IPS-18c (cell line): ENCODE results near the gene PTPN12.
"Not testable (repeated sequence)": the region's sequence is repeated elsewhere in the genome, so short reads cannot be mapped to it uniquely, and the experiment has no call there.

Source experiments
- H3K4me3 ChIP-seq: 2 replicates; pipeline ENCODE4 v1.7.0; 2013; ENCODE audit warnings: low read depth, mild to moderate bottlenecking, low read length, moderate library complexity; ENCODE audit not compliant: insufficient read depth
- H3K9me3 ChIP-seq: one replicate; pipeline ENCODE4 v1.6.1; 2013; ENCODE audit warnings: mild to moderate bottlenecking, low read length, moderate library complexity; ENCODE audit not compliant: control insufficient read depth, insufficient read depth

The PTPN12 gene

DNA sequence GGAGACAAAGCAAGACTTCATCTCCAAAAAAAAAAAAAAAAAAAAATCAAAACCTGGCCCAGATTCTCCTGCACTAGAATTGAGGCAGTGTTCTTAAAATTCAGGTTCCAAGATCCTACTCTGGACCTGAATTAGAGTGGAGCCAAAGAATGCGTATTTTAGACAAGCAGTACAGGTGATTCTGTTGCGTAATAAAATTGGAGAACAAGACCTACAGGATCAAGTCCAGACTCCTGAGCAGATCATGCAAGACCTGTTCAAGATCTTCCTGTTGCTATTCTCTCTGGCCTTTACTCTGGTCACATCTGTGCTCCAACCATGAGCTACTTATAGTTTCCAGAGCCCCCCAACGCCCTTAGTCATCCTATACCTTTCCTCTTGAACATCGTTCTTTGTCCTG is 107.7 kb downstream of the PTPN12 start:
- Histone ChIP-seq H3K9me3 (no peaks in the 10 kb centered on the region), H3K4me3 (no peak overlapping the region)

DNA sequence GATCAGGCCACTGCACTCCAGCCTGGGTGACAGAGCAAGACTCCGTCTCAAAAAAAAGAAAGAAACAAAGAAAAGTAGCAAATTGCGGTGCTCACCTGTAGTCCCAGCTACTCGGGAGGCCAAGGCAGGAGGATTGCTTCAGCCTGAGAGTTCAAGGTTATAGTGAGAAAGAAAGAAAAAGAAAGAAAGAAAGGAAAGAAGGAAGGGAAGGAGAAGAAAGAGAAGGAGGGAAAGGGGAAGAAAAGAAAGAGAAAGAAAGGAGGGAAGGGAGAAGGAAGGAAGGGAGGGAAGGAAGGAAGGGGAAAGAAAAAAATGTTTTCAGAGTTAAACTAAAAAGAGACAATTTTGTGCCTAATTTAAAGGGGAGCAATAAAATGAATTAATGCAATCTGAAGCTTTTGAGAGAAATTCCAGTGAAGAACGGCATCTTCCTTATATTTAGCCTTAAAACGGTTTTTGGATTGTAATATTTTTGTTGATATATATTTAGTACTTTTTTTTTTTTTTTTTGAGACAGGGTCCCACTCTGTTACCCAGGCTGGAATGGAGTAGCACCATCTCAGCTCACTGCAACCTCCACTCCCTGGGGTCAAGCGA is 111.7 kb downstream of the PTPN12 start:
- Histone ChIP-seq H3K4me3 (no peak overlapping the region), H3K9me3 (peaks cover 2% of the 10 kb centered on the region)

- peaks cover 2% of the 10 kb centered on the region for H3K9me3 ChIP-seq
- no peak overlapping the region for H3K4me3 ChIP-seq
Observed at GRCh38 chr7:77649716-77650349, 112.7 kb downstream of the PTPN12 start.

DNA sequence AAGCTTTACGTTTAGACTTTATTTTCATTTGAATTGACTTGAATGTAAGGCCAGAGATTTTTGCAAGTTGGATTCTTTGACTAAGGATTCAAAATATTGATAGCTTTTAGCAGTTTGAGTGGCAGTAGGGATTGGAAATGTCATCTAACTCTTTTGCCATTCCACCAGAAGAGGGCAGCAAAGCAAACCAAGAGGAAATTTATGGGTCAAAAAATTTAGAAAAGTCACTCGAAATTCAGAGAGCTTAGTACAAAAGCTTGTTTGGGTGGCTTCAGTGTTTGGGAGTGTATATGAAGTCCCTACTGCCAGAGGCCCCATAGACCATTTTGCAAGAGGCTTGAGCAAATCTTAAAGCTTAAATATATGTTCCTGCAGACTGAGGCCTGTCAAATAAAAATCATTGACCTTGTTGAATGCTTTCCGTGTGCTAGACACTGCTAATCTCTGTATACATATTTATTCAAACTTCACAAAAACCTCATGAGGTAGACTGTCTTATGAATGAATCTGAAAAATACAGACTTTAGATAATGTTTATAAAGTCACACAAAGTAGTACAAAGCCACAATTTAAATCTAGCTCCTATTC is 114.6 kb downstream of the PTPN12 start:
- H3K4me3 ChIP-seq: no peak overlapping the region
- peaks cover 2% of the 10 kb centered on the region for H3K9me3 ChIP-seq

GRCh38 chr7:77652826-77653225 is 115.7 kb downstream of the PTPN12 start:
- H3K4me3 ChIP-seq, H3K9me3 ChIP-seq: not testable (repeated sequence)

DNA sequence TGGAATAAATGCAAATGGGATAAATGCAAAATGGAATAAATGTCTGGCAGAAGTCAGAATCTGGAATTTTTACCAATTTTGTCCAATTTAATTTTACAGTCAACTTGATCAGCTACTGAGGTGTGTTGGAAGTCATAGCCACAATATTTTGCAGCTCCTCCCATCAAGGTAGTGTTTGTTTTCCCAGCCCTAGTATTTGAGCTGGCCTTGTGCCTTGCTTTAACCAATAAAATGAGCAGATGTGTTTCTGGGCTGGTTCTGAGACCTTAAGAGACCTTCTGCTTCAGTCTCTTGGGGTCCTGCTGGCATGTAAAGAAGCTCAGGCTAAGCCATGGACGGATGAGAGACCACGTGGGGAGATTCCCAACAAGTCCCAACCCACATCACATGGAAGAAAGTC is 116.5 kb downstream of the PTPN12 start:
- peaks cover 2% of the 10 kb centered on the region for H3K9me3 ChIP-seq
- H3K4me3 ChIP-seq: no peak overlapping the region

GRCh38 chr7:77655356-77655755 is 118.3 kb downstream of the PTPN12 start:
- peaks cover 2% of the 10 kb centered on the region for H3K9me3 ChIP-seq
- H3K4me3 ChIP-seq: no peak overlapping the region

- no peak overlapping the region for H3K4me3 ChIP-seq
- H3K9me3 ChIP-seq: peaks cover 2% of the 10 kb centered on the region
Observed at GRCh38 chr7:77655836-77656455, 118.9 kb downstream of the PTPN12 start.

DNA sequence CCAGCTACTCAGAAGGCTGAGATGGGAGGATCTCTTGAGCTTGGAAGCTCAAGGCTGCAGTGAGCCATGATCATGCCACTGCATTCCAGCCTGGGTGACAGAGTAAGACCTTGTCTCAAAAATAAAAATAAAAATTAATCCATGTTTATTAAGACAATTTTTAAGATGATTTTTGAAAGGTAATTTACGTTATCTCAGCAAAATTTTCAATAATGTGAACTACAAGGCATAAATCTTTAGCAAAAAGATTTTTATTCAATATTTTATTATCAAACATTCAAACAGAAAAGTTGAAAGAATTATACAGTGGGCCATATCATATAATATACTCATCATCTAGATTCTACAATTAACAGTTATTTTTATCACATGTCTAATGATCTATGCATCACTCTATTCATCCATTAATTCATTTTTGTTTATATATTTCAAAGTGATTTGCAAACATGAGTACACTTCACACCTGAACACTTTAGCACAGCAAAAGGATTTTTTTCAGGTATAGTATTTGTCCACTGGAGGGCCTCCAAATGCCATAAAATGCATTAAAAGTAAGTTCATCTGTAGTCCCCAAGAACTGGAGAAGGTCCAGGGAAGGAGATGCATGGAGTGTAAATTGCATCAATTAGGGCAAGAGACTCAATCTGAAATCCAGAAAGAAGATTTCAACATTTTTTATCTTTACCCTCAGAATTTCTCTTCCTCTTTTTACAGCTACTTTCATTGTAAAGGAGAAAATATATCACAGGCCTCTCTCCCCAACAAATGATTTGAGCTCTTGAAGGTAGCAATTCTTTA is 120.5 kb downstream of the PTPN12 start:
- Histone ChIP-seq H3K4me3 (no peak overlapping the region), H3K9me3 (peaks cover 2% of the 10 kb centered on the region)

- H3K4me3 ChIP-seq: no peak overlapping the region
Observed at GRCh38 chr7:77658928-77659327, 121.8 kb downstream of the PTPN12 start.

GRCh38 chr7:77661816-77662215 is 124.7 kb downstream of the PTPN12 start:
- Histone ChIP-seq H3K9me3 (no peaks in the 10 kb centered on the region), H3K4me3 (no peak overlapping the region)

More at GRCh38 chr7:77658928-77659327, 121.8 kb downstream of the PTPN12 start:
- no peaks in the 10 kb centered on the region for H3K9me3 ChIP-seq

GRCh38 chr7:77662869-77663268 is 125.8 kb downstream of the PTPN12 start:
- no peaks in the 10 kb centered on the region for H3K9me3 ChIP-seq
- H3K4me3 ChIP-seq: no peak overlapping the region

DNA sequence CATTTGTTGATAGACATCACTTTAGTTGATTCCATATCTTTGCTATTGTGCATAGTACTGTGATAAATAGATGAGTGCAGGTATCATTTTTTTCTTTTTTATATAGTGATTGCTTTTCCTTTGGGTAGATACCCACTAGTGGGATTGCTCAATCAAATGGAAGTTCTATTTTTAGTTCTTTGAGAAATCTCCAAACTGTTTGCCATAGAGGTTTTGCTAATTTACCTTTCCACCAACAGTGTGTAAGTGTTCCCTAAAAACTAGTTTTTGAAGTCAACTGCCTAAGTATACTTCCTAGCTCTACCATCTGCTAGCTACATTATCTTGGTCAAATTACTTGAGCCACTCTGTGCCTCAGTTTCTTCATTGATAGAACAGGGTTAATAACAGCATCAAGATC is 127.6 kb downstream of the PTPN12 start:
- Histone ChIP-seq H3K9me3 (no peaks in the 10 kb centered on the region), H3K4me3 (no peak overlapping the region)

GRCh38 chr7:77665161-77665560 is 128.1 kb downstream of the PTPN12 start:
- Histone ChIP-seq H3K4me3 (no peak overlapping the region), H3K9me3 (no peaks in the 10 kb centered on the region)

DNA sequence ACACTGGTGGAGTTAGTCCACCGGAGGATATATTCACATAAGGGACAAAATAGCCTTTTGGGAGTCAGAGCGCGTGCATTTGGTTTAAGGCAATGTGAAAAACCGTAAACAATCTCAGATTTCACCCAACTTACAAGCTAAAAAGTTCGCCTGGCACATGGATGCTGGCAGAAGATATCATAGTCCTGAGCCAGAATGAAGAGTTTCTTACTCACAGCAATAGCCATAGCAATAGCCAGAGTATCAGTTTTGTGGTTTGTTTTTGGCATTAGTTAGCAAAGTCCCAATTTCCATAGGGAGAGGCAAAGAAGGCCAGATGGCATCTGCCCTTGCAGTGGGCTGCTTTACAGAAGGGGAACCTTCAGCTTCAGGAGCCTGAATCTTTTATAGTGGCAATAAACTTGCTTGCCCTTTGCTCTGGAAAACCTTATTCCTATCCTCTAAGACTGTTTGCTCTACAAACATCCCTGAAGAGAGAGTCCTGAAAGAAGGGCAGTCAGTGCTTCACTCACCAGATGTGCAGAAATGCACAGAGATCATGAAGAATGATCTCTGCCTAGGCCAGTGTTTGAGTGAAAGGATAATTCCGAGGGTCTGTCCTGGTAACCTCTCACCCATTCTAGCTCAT is 130.5 kb downstream of the PTPN12 start:
- no peak overlapping the region for H3K4me3 ChIP-seq
- no peaks in the 10 kb centered on the region for H3K9me3 ChIP-seq

DNA sequence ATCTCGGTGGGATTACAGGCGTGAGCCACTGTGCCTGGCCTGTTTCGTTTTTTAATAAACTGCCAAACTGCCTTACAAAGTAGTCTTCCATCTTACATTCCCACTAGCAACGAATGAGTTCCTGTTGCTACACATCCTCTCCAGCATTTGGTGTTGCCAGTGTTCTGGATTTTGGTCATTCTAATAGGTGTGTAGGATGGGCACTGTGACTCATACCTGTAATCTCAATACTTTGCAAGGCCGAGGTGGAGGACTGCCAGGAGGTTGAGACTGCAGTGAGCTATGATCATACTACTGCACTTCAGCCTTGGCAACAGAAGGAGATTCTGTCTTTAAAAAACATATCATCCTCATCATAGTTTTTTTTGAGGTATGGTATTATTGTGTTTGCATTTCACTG is 137.8 kb downstream of the PTPN12 start:
- Histone ChIP-seq H3K9me3 (no peaks in the 10 kb centered on the region), H3K4me3 (no peak overlapping the region)

DNA sequence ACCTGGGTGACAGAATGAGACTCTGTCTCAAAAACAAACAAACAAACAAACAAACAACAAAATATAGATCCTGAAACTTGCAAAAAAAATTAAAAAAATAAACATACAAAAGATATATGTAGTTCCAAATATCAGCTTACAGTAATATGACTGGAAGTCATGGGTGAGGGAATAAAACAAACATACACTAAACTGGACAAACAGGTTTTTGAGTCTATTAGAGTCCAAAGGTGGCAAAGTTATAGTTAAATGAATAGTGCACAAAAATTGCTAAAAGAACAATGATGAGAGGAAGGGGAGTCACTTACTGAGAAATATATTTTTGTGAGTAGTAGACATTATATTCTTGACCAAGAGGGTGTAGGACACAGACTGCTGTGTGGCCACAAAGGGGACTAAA is 142.5 kb downstream of the PTPN12 start:
- H3K9me3 ChIP-seq: no peaks in the 10 kb centered on the region
- H3K4me3 ChIP-seq: no peak overlapping the region
